SK-N-SH (cell line): ENCODE data around the gene HLA-DOB.

Experiments
- CTCF ChIP-seq: fragments of 200-600 bp; sonication (generic); IDR thresholded peaks from 2 replicates; pipeline ENCODE4 v1.6.1; 2017; ENCODE audit warnings: antibody characterized with exemption, mild to moderate bottlenecking, moderate library complexity
- EP300 ChIP-seq, 2 experiments: IDR thresholded peaks; 2 replicates each; pipeline versions ENCODE4 v1.4.0 to v1.6.1; 2012; ENCODE audit warnings: borderline replicate concordance in 1 of 2, low read depth in 1 of 2, low read length in 1 of 2
- GATA2 ChIP-seq: sonication (generic); formaldehyde crosslinking; IDR thresholded peaks from 2 replicates; pipeline ENCODE4 v1.5.0; 2020; ENCODE audit warnings: mild to moderate bottlenecking, missing genetic modification reagents
- MAX ChIP-seq: IDR thresholded peaks from 2 replicates; pipeline ENCODE4 v1.4.0; 2012; ENCODE audit warnings: low read depth
- POLR2AphosphoS5 ChIP-seq: IDR thresholded peaks from 2 replicates; pipeline ENCODE4 v1.6.1; 2012; ENCODE audit warnings: low read depth, low read length
- SMC3 ChIP-seq: IDR thresholded peaks from 2 replicates; pipeline ENCODE4 v1.6.1; 2012; ENCODE audit warnings: low read depth, low read length, improper control_type of control experiment
- USF1 ChIP-seq: IDR thresholded peaks from 2 replicates; pipeline ENCODE4 v1.4.0; 2012; ENCODE audit warnings: low read depth, borderline replicate concordance
- YY1 ChIP-seq: IDR thresholded peaks from 2 replicates; pipeline ENCODE4 v1.4.0; 2012; ENCODE audit warnings: low read depth, mild to moderate bottlenecking

GRCh38 chr6:32815996-32816395 is 806 bp downstream of the HLA-DOB start:
- TF ChIP-seq POLR2AphosphoS5 (no peak), YY1 (no peak), MAX (no peak), EP300 (IDR thresholded peaks at IDR 0.05; ENCODE audit: borderline replicate concordance in 1 of 2, low read depth in 1 of 2, low read length in 1 of 2) (no peak), CTCF (no peak), USF1 (no peak), SMC3 (no peak), GATA2 (CRISPR knock-in tag) (no peak)
